Mesendoderm (in vitro differentiated cells): ENCODE results near the gene CRIM1.

Experiments
- DNase-seq: peaks from one replicate; pipeline ENCODE4 v3.0.0; 2013
- H2AK5ac ChIP-seq: 2 replicates; pipeline ENCODE4 v1.6.1; 2013; ENCODE audit warnings: low read length, inconsistent platforms
- H2BK120ac ChIP-seq: 2 replicates; pipeline ENCODE4 v1.6.1; 2013; ENCODE audit warnings: low read depth, mild to moderate bottlenecking, low read length, moderate library complexity, mixed read lengths
- H2BK15ac ChIP-seq: replicated peaks from 2 replicates; pipeline ENCODE4 v1.6.1; 2013; ENCODE audit warnings: low read depth, mild to moderate bottlenecking, moderate library complexity
- H2BK5ac ChIP-seq: 2 replicates; pipeline ENCODE4 v1.6.1; 2013; ENCODE audit warnings: low read length, inconsistent platforms
- H3K18ac ChIP-seq: 2 replicates; pipeline ENCODE4 v1.6.1; 2013; ENCODE audit warnings: mild to moderate bottlenecking, low read length, mixed read lengths
- H3K23ac ChIP-seq: one replicate; pipeline ENCODE4 v1.6.1; 2013; ENCODE audit warnings: low read length
- H3K27ac ChIP-seq: 2 replicates; pipeline ENCODE4 v1.5.1; 2013; ENCODE audit warnings: low read depth, mild to moderate bottlenecking, inconsistent platforms, low read length, moderate library complexity
- H3K27me3 ChIP-seq: 2 replicates; pipeline ENCODE4 v1.6.1; 2013; ENCODE audit warnings: low read length, control low read depth, mild to moderate bottlenecking, inconsistent platforms; ENCODE audit not compliant: insufficient read depth, poor library complexity
- H3K36me3 ChIP-seq: 2 replicates; pipeline ENCODE4 v1.6.1; 2013; ENCODE audit warnings: low read length, inconsistent platforms; ENCODE audit not compliant: control insufficient read depth, insufficient read depth
- H3K4ac ChIP-seq: one replicate; pipeline ENCODE4 v1.6.1; 2013; ENCODE audit warnings: low read depth, mild to moderate bottlenecking, low read length, moderate library complexity
- H3K4me1 ChIP-seq: 2 replicates; pipeline ENCODE4 v1.6.1; 2013; ENCODE audit warnings: low read depth, low read length, inconsistent platforms; ENCODE audit not compliant: control insufficient read depth
- H3K4me2 ChIP-seq: 2 replicates; pipeline ENCODE4 v1.6.1; 2013; ENCODE audit warnings: low read length
- H3K4me3 ChIP-seq: 2 replicates; pipeline ENCODE4 v1.5.1; 2013; ENCODE audit warnings: mild to moderate bottlenecking, low read length
- H3K56ac ChIP-seq: one replicate; pipeline ENCODE4 v1.6.1; 2013; ENCODE audit warnings: low read length
- H3K79me1 ChIP-seq: 2 replicates; pipeline ENCODE4 v1.6.1; 2013; ENCODE audit warnings: low read length, inconsistent platforms
- H3K79me2 ChIP-seq: 2 replicates; pipeline ENCODE4 v1.6.1; 2013; ENCODE audit warnings: mild to moderate bottlenecking, low read length; ENCODE audit not compliant: control insufficient read depth, insufficient read depth
- H3K9ac ChIP-seq: 2 replicates; pipeline ENCODE4 v1.6.1; 2013; ENCODE audit warnings: low read length, inconsistent platforms
- H4K5ac ChIP-seq: one replicate; pipeline ENCODE4 v1.6.1; 2013; ENCODE audit warnings: low read length
- H4K8ac ChIP-seq: one replicate; pipeline ENCODE4 v1.6.1; 2013; ENCODE audit warnings: low read depth, mild to moderate bottlenecking, control low read depth, low read length, moderate library complexity
- WGBS: extraction: QIAGEN DNeasy Blood & Tissue Kit; methylation state at CpG from one replicate; pipeline ENCODE4 v1.1.7; 2013; ENCODE audit warnings: low lambda C conversion rate, missing lambda C conversion rate; ENCODE audit not compliant: insufficient coverage; ENCODE audit errors: extremely low coverage; 5-methylcytosine and 5-hydroxymethylcytosine counted together

The CRIM1 gene

DNA sequence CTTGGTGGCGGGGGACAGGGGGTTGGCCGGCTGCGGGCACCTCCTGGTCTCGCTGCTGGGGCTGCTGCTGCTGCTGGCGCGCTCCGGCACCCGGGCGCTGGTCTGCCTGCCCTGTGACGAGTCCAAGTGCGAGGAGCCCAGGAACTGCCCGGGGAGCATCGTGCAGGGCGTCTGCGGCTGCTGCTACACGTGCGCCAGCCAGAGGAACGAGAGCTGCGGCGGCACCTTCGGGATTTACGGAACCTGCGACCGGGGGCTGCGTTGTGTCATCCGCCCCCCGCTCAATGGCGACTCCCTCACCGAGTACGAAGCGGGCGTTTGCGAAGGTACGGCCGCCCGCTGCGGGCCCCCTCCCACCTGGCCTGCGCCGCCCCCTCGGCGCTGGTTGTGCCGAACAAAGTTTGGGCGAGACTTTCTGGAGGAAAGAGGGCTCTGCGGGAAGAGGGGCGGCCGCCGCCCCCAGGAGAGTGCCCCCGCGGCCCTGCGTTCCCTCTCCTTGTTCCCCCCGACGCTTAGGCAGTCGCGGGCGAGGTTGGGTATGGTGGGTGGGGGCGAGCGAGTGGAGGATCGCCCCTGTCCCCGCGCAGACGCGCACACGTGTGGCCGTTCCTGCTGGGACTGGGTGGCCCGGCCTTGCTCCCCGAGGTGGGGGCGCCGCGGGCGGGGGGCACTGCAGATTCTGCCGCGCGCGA lies 866 bp downstream of the CRIM1 start:
- Histone ChIP-seq H3K4me3 (peak overlapping the region; percentile 65), H3K9ac (peak overlapping the region; percentile 85), H2AK5ac (no peak overlapping the region), H3K56ac (peak overlapping the region; percentile 81), H3K79me2 (peaks cover 52% of the 10 kb centered on the region), H3K4me1 (peaks cover 12% of the 10 kb centered on the region), H4K8ac (no peak overlapping the region), H3K23ac (peak overlapping the region; percentile 83), H2BK5ac (no peak overlapping the region), H3K79me1 (peaks cover 3% of the 10 kb centered on the region), H3K4ac (peak overlapping the region; percentile 44), H3K27me3 (no peaks in the 10 kb centered on the region), H3K36me3 (no peaks in the 10 kb centered on the region), H3K27ac (peak overlapping the region; percentile 91), H4K5ac (no peak overlapping the region), H3K18ac (peak overlapping the region; percentile 89), H2BK120ac (peak overlapping the region; percentile 19), H3K4me2 (peak overlapping the region; percentile 83), H2BK15ac (no peak overlapping the region)
- no peak for DNase-seq
- WGBS = no CpG with 5 or more reads among the region's 74 CpGs

DNA sequence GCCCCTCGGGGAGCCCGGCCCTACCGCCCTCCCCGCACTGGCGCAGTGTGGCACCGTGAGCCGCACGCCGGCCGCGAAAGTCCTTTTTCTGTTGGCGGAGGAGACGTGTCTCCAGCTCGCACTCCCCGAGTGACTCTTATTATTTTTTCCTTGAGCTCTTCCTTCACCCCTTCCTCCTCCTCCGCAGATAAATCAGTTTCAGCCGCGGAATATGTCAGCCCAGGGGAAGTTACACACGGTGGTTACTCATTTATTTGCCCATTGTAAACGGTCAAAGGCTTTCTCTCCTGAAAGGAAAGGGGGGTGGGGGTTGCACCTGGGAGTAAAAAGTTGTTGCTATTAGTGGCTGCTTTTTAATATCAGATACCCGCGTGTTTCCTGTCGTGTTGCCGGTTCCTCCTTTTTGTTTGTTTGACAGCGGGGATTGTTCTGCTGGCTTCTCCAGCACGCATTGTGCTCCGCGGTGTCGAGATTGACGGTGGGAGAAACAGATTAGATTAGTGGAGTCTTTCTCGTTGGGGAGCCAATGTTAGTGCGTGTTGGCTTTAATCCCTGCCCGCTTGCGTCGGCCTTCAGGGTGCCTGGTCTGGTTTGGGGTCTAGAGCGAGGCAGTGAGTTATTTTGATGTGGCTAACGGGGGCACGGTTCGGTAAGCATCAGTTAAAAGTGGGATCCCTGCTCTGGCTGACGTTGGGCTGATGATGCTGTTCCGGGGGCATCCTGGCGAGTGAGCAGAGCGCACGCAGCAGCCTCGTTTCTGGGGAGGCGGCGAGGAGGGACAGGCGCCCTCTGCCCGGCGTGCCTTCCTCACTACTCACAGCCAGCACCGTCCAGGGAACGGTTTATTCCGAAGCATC lies 1.6 kb downstream of the CRIM1 start:
- H3K23ac ChIP-seq = no peak overlapping the region
- peaks cover 7% of the 10 kb centered on the region for H3K79me1 ChIP-seq
- H2BK15ac ChIP-seq = no peak overlapping the region
- H4K8ac ChIP-seq = no peak overlapping the region
- peak overlapping the region; percentile 44 for H3K4ac ChIP-seq
- no peaks in the 10 kb centered on the region for H3K27me3 ChIP-seq
- H2BK120ac ChIP-seq = no peak overlapping the region
- WGBS = no CpG with 5 or more reads among the region's 53 CpGs
- peak overlapping the region; percentile 29 for H3K27ac ChIP-seq
- peak overlapping the region; percentile 85 for H3K9ac ChIP-seq
- peak overlapping the region; percentile 65 for H3K4me3 ChIP-seq
- H4K5ac ChIP-seq = no peak overlapping the region
- H3K18ac ChIP-seq = peak overlapping the region; percentile 89
- peak; percentile 80 for DNase-seq
- H2BK5ac ChIP-seq = no peak overlapping the region
- peaks cover 16% of the 10 kb centered on the region for H3K4me1 ChIP-seq
- no peaks in the 10 kb centered on the region for H3K36me3 ChIP-seq
- H3K56ac ChIP-seq = peak overlapping the region; percentile 81
- H2AK5ac ChIP-seq = no peak overlapping the region
- peaks cover 59% of the 10 kb centered on the region for H3K79me2 ChIP-seq
- peak overlapping the region; percentile 83 for H3K4me2 ChIP-seq

DNA sequence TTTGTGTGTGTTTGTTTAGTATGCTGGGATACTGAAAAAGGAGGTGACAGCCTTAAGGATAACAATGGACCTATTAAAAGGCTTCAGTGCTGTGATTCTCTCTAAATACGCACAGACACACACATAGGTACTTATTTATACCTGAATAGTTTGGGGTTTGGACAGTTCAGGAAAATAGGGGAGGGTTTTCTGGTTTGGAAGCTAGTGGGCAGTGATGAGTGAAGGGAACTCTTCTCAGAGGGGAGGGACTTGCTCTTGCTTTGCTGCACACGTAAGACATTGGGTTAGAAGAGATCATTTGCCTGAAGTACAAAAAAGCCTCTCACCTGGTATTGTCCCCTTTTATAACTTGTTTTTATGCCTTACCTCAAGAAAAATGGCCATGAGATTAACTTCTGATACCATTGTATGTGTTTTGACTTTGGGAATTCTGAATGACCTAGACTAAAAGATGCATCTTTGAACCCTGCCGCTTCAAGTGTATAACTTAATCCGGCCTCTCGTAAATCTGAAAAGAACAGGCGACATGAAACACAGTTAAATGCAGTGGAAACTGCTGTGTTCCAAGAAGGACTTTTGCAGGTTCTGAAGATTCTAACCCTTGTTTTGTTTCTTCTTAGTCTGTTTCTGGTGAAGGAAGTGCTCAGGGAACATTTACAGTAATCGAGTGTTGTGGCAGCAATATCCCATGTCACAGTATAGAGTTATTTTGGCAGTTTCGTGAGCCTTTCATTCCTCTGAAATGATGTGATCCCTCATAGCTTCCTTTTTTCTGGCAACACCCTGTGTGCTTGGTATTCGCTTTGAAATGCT lies 2.5 kb downstream of the CRIM1 start:
- Histone ChIP-seq H3K27ac (peak overlapping the region; percentile 29), H3K4me2 (peak overlapping the region; percentile 83), H3K79me2 (peaks cover 66% of the 10 kb centered on the region), H4K5ac (no peak overlapping the region), H3K4ac (no peak overlapping the region), H3K4me3 (peak overlapping the region; percentile 65), H2BK15ac (no peak overlapping the region), H3K56ac (peak overlapping the region; percentile 81), H3K27me3 (no peaks in the 10 kb centered on the region), H3K23ac (no peak overlapping the region), H3K9ac (peak overlapping the region; percentile 85), H3K4me1 (peaks cover 14% of the 10 kb centered on the region), H3K79me1 (peaks cover 7% of the 10 kb centered on the region), H4K8ac (no peak overlapping the region), H2AK5ac (no peak overlapping the region), H3K36me3 (no peaks in the 10 kb centered on the region), H3K18ac (peak overlapping the region; percentile 64), H2BK5ac (no peak overlapping the region), H2BK120ac (no peak overlapping the region)
- no CpG with 5 or more reads among the region's 9 CpGs for WGBS
- peak; percentile 88 for DNase-seq

DNA sequence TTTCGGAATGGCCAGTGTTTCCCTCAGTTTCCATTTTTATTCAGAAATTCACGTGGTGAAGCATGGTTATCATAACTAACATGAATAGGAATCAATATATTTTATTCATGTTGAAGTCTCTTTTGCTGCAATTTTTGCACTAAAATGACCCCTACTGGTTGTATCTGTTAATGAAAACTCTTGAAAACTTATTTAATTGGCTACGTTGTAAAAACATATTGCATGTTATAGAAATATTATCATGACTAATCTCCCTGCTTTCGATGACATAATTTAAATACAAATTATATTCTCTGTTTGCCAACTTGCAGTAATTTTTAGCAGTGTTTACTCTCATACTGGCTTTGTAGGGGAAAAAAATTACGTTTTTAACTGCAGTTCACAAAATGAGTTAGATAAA lies 3.5 kb downstream of the CRIM1 start:
- H3K56ac ChIP-seq = no peak overlapping the region
- no peak overlapping the region for H3K4me2 ChIP-seq
- H3K36me3 ChIP-seq = no peaks in the 10 kb centered on the region
- no peak overlapping the region for H2BK5ac ChIP-seq
- no peak overlapping the region for H3K23ac ChIP-seq
- no peak overlapping the region for H3K4me3 ChIP-seq
- WGBS = no CpG with 5 or more reads among the region's 5 CpGs
- H3K79me1 ChIP-seq = peaks cover 11% of the 10 kb centered on the region
- H2BK15ac ChIP-seq = no peak overlapping the region
- no peak overlapping the region for H3K18ac ChIP-seq
- H3K79me2 ChIP-seq = peaks cover 75% of the 10 kb centered on the region
- H3K4ac ChIP-seq = no peak overlapping the region
- peaks cover 12% of the 10 kb centered on the region for H3K4me1 ChIP-seq
- H4K5ac ChIP-seq = no peak overlapping the region
- DNase-seq = no peak
- H4K8ac ChIP-seq = no peak overlapping the region
- H3K27ac ChIP-seq = no peak overlapping the region
- no peaks in the 10 kb centered on the region for H3K27me3 ChIP-seq
- H2AK5ac ChIP-seq = no peak overlapping the region
- H3K9ac ChIP-seq = no peak overlapping the region
- H2BK120ac ChIP-seq = no peak overlapping the region

DNA sequence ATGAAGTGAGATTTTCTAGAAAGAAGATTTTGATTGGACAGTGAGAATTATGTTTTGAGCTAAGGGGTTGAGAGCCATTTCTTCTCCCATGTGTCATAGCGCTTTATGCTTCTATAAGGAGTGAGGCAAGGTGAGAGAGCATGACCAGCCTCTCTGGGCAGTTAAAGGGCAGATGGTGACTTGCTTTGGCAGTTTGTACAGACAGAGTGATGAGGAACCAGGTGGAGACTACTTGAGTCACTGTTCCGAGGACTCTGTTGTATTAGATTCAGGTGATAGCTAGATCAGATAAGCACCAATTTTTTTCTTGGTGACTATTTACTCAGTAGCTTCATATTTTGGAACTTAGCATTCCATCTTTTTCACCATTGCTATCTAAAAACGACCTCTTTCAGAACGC lies 4.5 kb downstream of the CRIM1 start:
- Histone ChIP-seq H4K8ac (no peak overlapping the region), H3K27me3 (no peaks in the 10 kb centered on the region), H3K79me1 (peaks cover 11% of the 10 kb centered on the region), H2BK5ac (no peak overlapping the region), H3K27ac (no peak overlapping the region), H3K23ac (no peak overlapping the region), H3K4me2 (no peak overlapping the region), H3K4me1 (peaks cover 12% of the 10 kb centered on the region), H3K4me3 (no peak overlapping the region), H2BK15ac (no peak overlapping the region), H4K5ac (no peak overlapping the region), H3K36me3 (no peaks in the 10 kb centered on the region), H3K56ac (no peak overlapping the region), H3K18ac (no peak overlapping the region), H2BK120ac (no peak overlapping the region), H3K4ac (no peak overlapping the region), H3K9ac (no peak overlapping the region), H3K79me2 (peaks cover 83% of the 10 kb centered on the region), H2AK5ac (no peak overlapping the region)
- no peak for DNase-seq
- no CpG with 5 or more reads among the region's 4 CpGs for WGBS
